H1 (cell line): ENCODE measurements around the gene TBX15. TPM values are rescaled to one million over a fixed set of nuclear protein-coding genes. Genes with fewer than 3 reads are reported as not detected.

ENCODE experiments used
- CTCF ChIA-PET: fragments of 300-600 bp; sonication (Branson Sonifier 250); formaldehyde crosslinking; loops from one replicate; lab custom pipeline; 2021; ENCODE audit not compliant: partially characterized antibody; lab: Charles Lee
- POLR2A ChIA-PET: fragments of 300-600 bp; sonication (Branson Sonifier 250); formaldehyde crosslinking; loops from one replicate; lab custom pipeline; 2021; ENCODE audit warnings: inconsistent platforms; ENCODE audit not compliant: partially characterized antibody; lab: Charles Lee
- DNase-seq, 2 experiments: peaks; one replicate each; pipeline versions ENCODE4 v3.0.0 to v3.0.0-alpha.2; 2010 to 2022; ENCODE audit warnings: low spot score in 2 of 2, low read depth in 1 of 2, mixed read lengths in 1 of 2
- FAIRE-seq: peaks from 2 replicates; lab custom pipeline; 2011; peaks lifted over from hg19 to GRCh38; lab: Jason Lieb, UNC
- H2AFZ ChIP-seq: 2 replicates; pipeline ENCODE4 v1.8.1; 2012; ENCODE audit warnings: low read length, inconsistent platforms
- H2AK5ac ChIP-seq: 2 replicates; pipeline ENCODE4 v1.6.1; 2013; ENCODE audit warnings: low read depth, low read length
- H2BK120ac ChIP-seq: replicated peaks from 2 replicates; pipeline ENCODE3; 2013; ENCODE audit warnings: low read depth, low read length, inconsistent platforms
- H2BK12ac ChIP-seq: 2 replicates; pipeline ENCODE4 v1.6.1; 2013; ENCODE audit warnings: low read depth, low read length
- H2BK15ac ChIP-seq: 2 replicates; pipeline ENCODE4 v1.6.1; 2013; ENCODE audit warnings: low read length
- H2BK20ac ChIP-seq: 2 replicates; pipeline ENCODE4 v1.6.1; 2013; ENCODE audit warnings: low read length
- H2BK5ac ChIP-seq: 2 replicates; pipeline ENCODE4 v1.6.1; 2013; ENCODE audit warnings: low read depth, low read length
- H3K14ac ChIP-seq: 2 replicates; pipeline ENCODE4 v1.6.1; 2013; ENCODE audit warnings: inconsistent platforms; ENCODE audit not compliant: insufficient read length
- H3K18ac ChIP-seq: 2 replicates; pipeline ENCODE4 v1.6.1; 2013; ENCODE audit warnings: low read length; ENCODE audit errors: extremely low read depth
- H3K23ac ChIP-seq: 2 replicates; pipeline ENCODE4 v1.6.1; 2013; ENCODE audit warnings: inconsistent platforms; ENCODE audit not compliant: insufficient read length
- H3K23me2 ChIP-seq: 2 replicates; pipeline ENCODE4 v1.6.1; 2013; ENCODE audit warnings: low read depth, low read length
- H3K27ac ChIP-seq: 2 replicates; pipeline ENCODE4 v1.6.1; 2011; ENCODE audit warnings: low read depth, low read length, inconsistent platforms
- H3K27me3 ChIP-seq, 4 experiments: replicated peaks in 1 of 4; 1 replicate in 1 of 4; 2 replicates in 3 of 4; pipeline versions ENCODE4 v1.6.1 to v1.8.1; 2011 to 2013; ENCODE audit warnings: low read length in 3 of 4, mild to moderate bottlenecking in 3 of 4, inconsistent platforms in 2 of 4, mixed read lengths in 2 of 4, moderate library complexity in 1 of 4; ENCODE audit not compliant: control insufficient read depth in 3 of 4, insufficient read depth in 3 of 4; ENCODE audit errors: extremely low read depth in 1 of 4
- H3K36me3 ChIP-seq, 4 experiments: 2 replicates each; pipeline versions ENCODE4 v1.6.1 to v1.8.1; 2011 to 2013; ENCODE audit warnings: mild to moderate bottlenecking in 4 of 4, low read length in 3 of 4, moderate library complexity in 2 of 4, control low read depth in 1 of 4, inconsistent platforms in 1 of 4; ENCODE audit not compliant: insufficient read depth in 4 of 4, control insufficient read depth in 2 of 4
- H3K4ac ChIP-seq: replicated peaks from 2 replicates; pipeline ENCODE3; 2013; ENCODE audit warnings: low read length, low read depth, mixed read lengths, inconsistent platforms; ENCODE audit not compliant: insufficient read length
- H3K4me1 ChIP-seq, 4 experiments: replicated peaks in 1 of 4; 1 replicate in 1 of 4; 2 replicates in 3 of 4; pipeline versions ENCODE4 v1.6.1 to v1.8.1; 2011 to 2013; ENCODE audit warnings: low read length in 3 of 4, inconsistent platforms in 2 of 4, mixed read lengths in 1 of 4; ENCODE audit not compliant: insufficient read depth in 4 of 4, control insufficient read depth in 3 of 4
- H3K4me2 ChIP-seq, 2 experiments: 2 replicates each; pipeline versions ENCODE4 v1.6.1 to v1.8.1; 2011 to 2013; ENCODE audit warnings: low read depth in 2 of 2, low read length in 2 of 2, control low read depth in 1 of 2, inconsistent platforms in 1 of 2, mild to moderate bottlenecking in 1 of 2; ENCODE audit not compliant: insufficient read depth in 1 of 2
- H3K4me3 ChIP-seq, 4 experiments: fragments of 200-600, 300-600 bp in 1 of 4; sonication (generic), shearing (Covaris generic), sonication (Bioruptor Twin) in 1 of 4; 2 replicates each; pipeline versions ENCODE4 v1.5.1 to v1.8.1; 2011 to 2016; ENCODE audit warnings: low read length in 4 of 4, low read depth in 3 of 4, control low read depth in 2 of 4, inconsistent platforms in 2 of 4, mild to moderate bottlenecking in 2 of 4, mixed read lengths in 1 of 4, moderate library complexity in 1 of 4; ENCODE audit not compliant: insufficient read depth in 2 of 4; ENCODE audit errors: extremely low read depth in 1 of 4
- H3K56ac ChIP-seq: replicated peaks from 2 replicates; pipeline ENCODE3; 2013; ENCODE audit warnings: low read depth, mild to moderate bottlenecking, mixed read lengths, low read length, inconsistent platforms; ENCODE audit not compliant: insufficient read length
- H3K79me1 ChIP-seq: 2 replicates; pipeline ENCODE4 v1.6.1; 2013; ENCODE audit warnings: low read depth, low read length, control low read depth
- H3K79me2 ChIP-seq, 2 experiments: 2 replicates each; pipeline versions ENCODE4 v1.6.1 to v1.8.1; 2012 to 2013; ENCODE audit warnings: low read length in 2 of 2, mild to moderate bottlenecking in 2 of 2, inconsistent platforms in 1 of 2; ENCODE audit not compliant: insufficient read depth in 2 of 2, control insufficient read depth in 1 of 2
- H3K9ac ChIP-seq, 4 experiments: replicated peaks in 1 of 4; 1 replicate in 1 of 4; 2 replicates in 3 of 4; pipeline versions ENCODE4 v1.6.1 to v1.8.1; 2011 to 2013; ENCODE audit warnings: low read depth in 3 of 4, low read length in 3 of 4, control low read depth in 2 of 4, mild to moderate bottlenecking in 2 of 4, moderate library complexity in 2 of 4, inconsistent platforms in 1 of 4; ENCODE audit errors: extremely low read depth in 1 of 4
- H3K9me3 ChIP-seq, 2 experiments: 2 replicates each; pipeline versions ENCODE4 v1.6.1 to v1.8.1; 2012 to 2013; ENCODE audit warnings: mild to moderate bottlenecking in 2 of 2, moderate library complexity in 2 of 2, control low read depth in 1 of 2, inconsistent platforms in 1 of 2, low read depth in 1 of 2, low read length in 1 of 2, mixed read lengths in 1 of 2; ENCODE audit not compliant: insufficient read depth in 2 of 2
- H4K20me1 ChIP-seq, 2 experiments: replicated peaks in 1 of 2; 2 replicates each; pipeline versions ENCODE3 to v1.8.1; 2011 to 2013; ENCODE audit warnings: inconsistent platforms in 2 of 2, low read length in 2 of 2, mild to moderate bottlenecking in 1 of 2; ENCODE audit not compliant: insufficient read depth in 2 of 2, control insufficient read depth in 1 of 2
- H4K5ac ChIP-seq: 2 replicates; pipeline ENCODE4 v1.6.1; 2013; ENCODE audit warnings: low read length, low read depth, mixed read lengths, inconsistent platforms; ENCODE audit not compliant: insufficient read length
- H4K8ac ChIP-seq: 2 replicates; pipeline ENCODE4 v1.8.0; 2013; ENCODE audit warnings: mild to moderate bottlenecking, moderate library complexity, low read length, inconsistent platforms; ENCODE audit not compliant: insufficient read depth; ENCODE audit errors: extremely low read depth
- H4K91ac ChIP-seq: replicated peaks from 2 replicates; pipeline ENCODE3; 2013; ENCODE audit warnings: low read length, mixed read lengths, inconsistent platforms; ENCODE audit not compliant: insufficient read length
- CTBP2 ChIP-seq: IDR thresholded peaks from 2 replicates; pipeline ENCODE4 v1.7.0; 2011; ENCODE audit warnings: borderline replicate concordance, mild to moderate bottlenecking, moderate library complexity, mixed read lengths, low read length; ENCODE audit not compliant: insufficient read depth, insufficient read length
- EGR1 ChIP-seq: IDR thresholded peaks from 2 replicates; pipeline ENCODE4 v1.6.1; 2011; ENCODE audit warnings: low read depth, low read length, borderline replicate concordance
- GABPA ChIP-seq: IDR thresholded peaks from 2 replicates; pipeline ENCODE4 v1.6.1; 2011; ENCODE audit warnings: mild to moderate bottlenecking, low read length, moderate library complexity, borderline replicate concordance; ENCODE audit not compliant: insufficient read depth
- KDM4A ChIP-seq: IDR thresholded peaks from one replicate; pipeline ENCODE4 v1.7.1; 2012; ENCODE audit warnings: low read depth, mild to moderate bottlenecking, moderate library complexity, low read length, inconsistent platforms; ENCODE audit not compliant: severe bottlenecking
- MAX ChIP-seq: IDR thresholded peaks from 2 replicates; pipeline ENCODE4 v1.6.1; 2012; ENCODE audit warnings: inconsistent platforms
- RAD21 ChIP-seq, 2 experiments: IDR thresholded peaks in 1 of 2; conservative IDR thresholded peaks in 1 of 2; 2 replicates each; pipeline ENCODE4 v1.6.1; 2011; ENCODE audit warnings: low read depth in 2 of 2, low read length in 2 of 2, improper control_type of control experiment in 1 of 2, inconsistent platforms in 1 of 2, mild to moderate bottlenecking in 1 of 2, moderate library complexity in 1 of 2
- TBP ChIP-seq: IDR thresholded peaks from 2 replicates; pipeline ENCODE4 v1.6.1; 2011; ENCODE audit warnings: low read depth, low read length, improper control_type of control experiment
- YY1 ChIP-seq: IDR thresholded peaks from 2 replicates; pipeline ENCODE4 v1.6.1; 2011; ENCODE audit warnings: low read depth, mild to moderate bottlenecking, low read length
- WGBS, 2 experiments: shearing (Covaris generic) in 1 of 2; methylation state at CpG; one replicate each; pipeline versions ENCODE4 v1.1.6 to v1.1.7; 2013 to 2015; ENCODE audit warnings: low lambda C conversion rate in 2 of 2, mixed read lengths in 2 of 2, inconsistent platforms in 1 of 2, low coverage in 1 of 2, missing lambda C conversion rate in 1 of 2; ENCODE audit not compliant: insufficient replicate concordance in 2 of 2, insufficient coverage in 1 of 2, insufficient read length in 1 of 2; ENCODE audit errors: extremely low coverage in 1 of 2, missing lambda C conversion rate in 1 of 2; 5-methylcytosine and 5-hydroxymethylcytosine counted together
- polyA plus RNA-seq, 7 experiments: library from polyadenylated mRNA; depleted of rRNA in 3 of 7; stranded (reverse) in 5 of 7; unstranded in 2 of 7; fragments of >200 nt in 5 of 7; fragments of 200-250 nt in 2 of 7; gene quantifications; 1 replicate in 5 of 7; 2 replicates in 1 of 7; 4 replicates in 1 of 7; pipeline versions ENCODE4 v1.2.1 to v1.2.3, GENCODE V29; 2011 to 2013; ENCODE audit warnings: missing spikeins in 2 of 7, mixed read lengths in 2 of 7
- total RNA-seq: library from RNA; stranded (reverse); fragmentation: NEBNext Ultra II Directional; extraction: Animal tissue kit (Norgen Biotek cat#: 25700); gene quantifications from 2 replicates; pipeline ENCODE4 v1.2.1, GENCODE V29; 2021
- TF ChIP-seq, protein P1 (sequence below): IDR thresholded peaks from 2 replicates; pipeline ENCODE4 v1.6.1; 2012; ENCODE audit warnings: inconsistent platforms

TBX15 gene
- total and polyA plus RNA-seq, 2 of the 8 experiments (the other 6 are each of a cell fraction or from before 2014, with no cell fraction given), result 0.14 to 0.24 TPM

DNA sequence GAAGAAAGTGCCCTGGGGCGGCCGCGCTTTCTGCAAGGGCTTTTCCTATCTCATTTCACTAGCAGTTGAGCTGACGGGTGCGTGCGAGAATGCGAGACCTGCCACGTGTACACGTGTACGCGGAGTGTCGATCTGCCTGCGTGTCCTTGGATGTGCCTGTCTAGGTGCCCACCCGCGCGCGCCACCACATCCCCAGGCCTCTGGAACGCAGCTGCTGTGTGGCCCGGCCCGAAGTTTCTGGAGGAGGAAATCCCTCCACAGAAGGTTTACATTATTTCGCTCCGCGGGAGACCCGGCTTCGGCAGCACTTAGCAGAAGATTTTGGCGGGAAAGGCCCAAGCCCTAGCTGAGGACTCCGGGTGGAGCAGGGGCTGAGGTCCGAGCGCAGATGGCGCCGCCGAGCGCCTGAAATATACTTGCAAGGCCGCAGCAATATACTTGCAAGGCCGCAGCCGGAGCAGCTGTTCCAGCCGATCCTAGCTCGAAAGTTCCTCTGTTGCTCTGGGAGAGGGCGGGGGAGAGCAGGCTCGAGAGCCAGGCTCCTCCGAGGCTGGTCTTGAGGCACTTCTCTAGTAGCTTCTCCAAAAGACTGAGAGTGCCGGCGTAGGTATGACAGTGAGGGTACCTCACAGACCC is 3.9 kb downstream of the TBX15 start:
- peaks cover 0 to 3% of the 10 kb centered on the region in 2 experiments; a peak in 1 of 4 replicates for H3K9me3 ChIP-seq
- H3K56ac ChIP-seq, result no peak overlapping the region
- peaks cover 88 to 100% (median 98%) of the 10 kb centered on the region in 4 experiments for H3K27me3 ChIP-seq
- H4K20me1 ChIP-seq, result peaks cover 6 to 20% of the 10 kb centered on the region in 2 experiments
- H3K36me3 ChIP-seq, result peaks cover 0 to 2% (median 0%) of the 10 kb centered on the region in 4 experiments; a peak in 1 of 8 replicates
- H2AFZ ChIP-seq, result no peak overlapping the region
- H3K23ac ChIP-seq, result no peak overlapping the region
- POLR2A ChIA-PET, result interaction anchor here (0.7 to 2.0 kb wide), 7 partner anchors 8 to 24 kb away, joined by 3 to 7 read pairs (median 4); no protein-coding TSS in a partner anchor
- H2BK120ac ChIP-seq, result no peak overlapping the region
- CTCF ChIA-PET, result interaction anchor here (0.6 to 3.5 kb wide), 8 partner anchors 9 to 763 kb away, joined by 3 to 24 read pairs (median 5); no protein-coding TSS in a partner anchor
- FAIRE-seq (no peak), DNase-seq (peak; percentile 80 to 81)
- H2BK5ac ChIP-seq, result no peak overlapping the region
- no peak overlapping the region for H3K27ac ChIP-seq
- peaks cover 7 to 27% (median 13%) of the 10 kb centered on the region in 4 experiments for H3K4me1 ChIP-seq
- H3K4ac ChIP-seq, result no peak overlapping the region
- 4% methylated on average over 37 of the region's 43 CpGs; no CpG with 5 or more reads in 1 of the 2 experiments for WGBS, 2 experiments
- no peak overlapping the region for H4K8ac ChIP-seq
- no peak overlapping the region for H2BK20ac ChIP-seq
- H3K18ac ChIP-seq, result 0 out of 2 replicates have a peak overlapping the region, but pooled peaks have one; percentile 19
- peaks cover 9% of the 10 kb centered on the region; the same call in 1 of the 2 replicates for H3K23me2 ChIP-seq
- peak overlapping the region; percentile 10 to 51 (median 14); a peak in 5 of 8 replicates for H3K4me3 ChIP-seq
- H3K4me2 ChIP-seq, result peak overlapping the region; percentile 64 to 73
- H2AK5ac ChIP-seq, result no peak overlapping the region
- no peaks in the 10 kb centered on the region for H3K79me2 ChIP-seq
- H2BK15ac ChIP-seq, result no peak overlapping the region; the same call in 1 of the 2 replicates
- H3K79me1 ChIP-seq, result no peaks in the 10 kb centered on the region
- no peak overlapping the region for H4K5ac ChIP-seq
- H3K14ac ChIP-seq, result no peak overlapping the region
- H2BK12ac ChIP-seq, result peak overlapping the region; percentile 80; the same call in 1 of the 2 replicates
- no peak overlapping the region for H4K91ac ChIP-seq
- no peak overlapping the region for H3K9ac ChIP-seq
- TF ChIP-seq CTBP2 (peak; percentile 94), MAX (peak; percentile 96), KDM4A (peak; percentile 31), TBP (peak; percentile 61; the same call in 1 of the 2 replicates), EGR1 (peak; percentile 25; the same call in 1 of the 2 replicates), RAD21 (IDR thresholded peaks at IDR 0.05 in 1 of 2, conservative IDR thresholded peaks at IDR 0.05 in 1 of 2; ENCODE audit: low read depth in 2 of 2, low read length in 2 of 2) (peak; percentile 45 to 58), GABPA (no peak), YY1 (no peak)
- TF ChIP-seq, protein P1, sequence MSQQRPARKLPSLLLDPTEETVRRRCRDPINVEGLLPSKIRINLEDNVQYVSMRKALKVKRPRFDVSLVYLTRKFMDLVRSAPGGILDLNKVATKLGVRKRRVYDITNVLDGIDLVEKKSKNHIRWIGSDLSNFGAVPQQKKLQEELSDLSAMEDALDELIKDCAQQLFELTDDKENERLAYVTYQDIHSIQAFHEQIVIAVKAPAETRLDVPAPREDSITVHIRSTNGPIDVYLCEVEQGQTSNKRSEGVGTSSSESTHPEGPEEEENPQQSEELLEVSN, result peak; percentile 99
